SK-N-SH (cell line): Measurements from ENCODE around the gene CHGA.

Experiments used
- CHD2 ChIP-seq: fragments of 150-350 bp; IDR thresholded peaks from 2 replicates; pipeline ENCODE4 v1.6.1; 2018; ENCODE audit warnings: low read length; ENCODE audit not compliant: partially characterized antibody
- CTCF ChIP-seq: fragments of 200-600 bp; sonication (generic); IDR thresholded peaks from 2 replicates; pipeline ENCODE4 v1.6.1; 2017; ENCODE audit warnings: antibody characterized with exemption, mild to moderate bottlenecking, moderate library complexity
- FOXJ3 ChIP-seq: sonication (generic); formaldehyde crosslinking; IDR thresholded peaks from 2 replicates; pipeline ENCODE4 v1.5.1; 2020; ENCODE audit warnings: mild to moderate bottlenecking, missing genetic modification reagents
- GABPA ChIP-seq: IDR thresholded peaks from 2 replicates; pipeline ENCODE4 v1.4.0; 2012; ENCODE audit warnings: low read depth, mild to moderate bottlenecking
- JUND ChIP-seq: IDR thresholded peaks from 2 replicates; pipeline ENCODE4 v1.4.0; 2012
- NRF1 ChIP-seq: IDR thresholded peaks from 2 replicates; pipeline ENCODE4 v1.6.1; 2012; ENCODE audit warnings: low read depth, mild to moderate bottlenecking, low read length
- POLR2AphosphoS5 ChIP-seq: IDR thresholded peaks from 2 replicates; pipeline ENCODE4 v1.6.1; 2012; ENCODE audit warnings: low read depth, low read length
- RAD21 ChIP-seq: IDR thresholded peaks from 2 replicates; pipeline ENCODE4 v1.6.1; 2012; ENCODE audit warnings: mild to moderate bottlenecking, low read length
- RCOR1 ChIP-seq: fragments of 150-350 bp; IDR thresholded peaks from 2 replicates; pipeline ENCODE4 v1.6.1; 2017; ENCODE audit warnings: antibody characterized with exemption, low read length
- REST ChIP-seq: IDR thresholded peaks from 2 replicates; pipeline ENCODE4 v1.6.1; 2012; ENCODE audit warnings: mild to moderate bottlenecking, low read depth, low read length, moderate library complexity
- TCF12 ChIP-seq: IDR thresholded peaks from 2 replicates; pipeline ENCODE4 v1.4.0; 2012
- USF1 ChIP-seq: IDR thresholded peaks from 2 replicates; pipeline ENCODE4 v1.4.0; 2012; ENCODE audit warnings: low read depth, borderline replicate concordance

GRCh38 chr14:92885279-92886061 lies 37.5 kb upstream of the CHGA start:
- no peak for TF ChIP-seq CTCF
- TF ChIP-seq POLR2AphosphoS5 = no peak
- no peak for TF ChIP-seq USF1
- no peak for TF ChIP-seq CHD2
- TF ChIP-seq JUND = no peak
- no peak for TF ChIP-seq NRF1
- TF ChIP-seq RCOR1 = peak; percentile 51
- no peak for TF ChIP-seq REST
- peak; percentile 50 for TF ChIP-seq RAD21
- no peak for TF ChIP-seq TCF12
- no peak for TF ChIP-seq GABPA
- TF ChIP-seq FOXJ3 = peak; percentile 76
